UCSD-AML1 (cell line): Measurements from ENCODE around the gene NME4.
"Not testable (repeated sequence)": the region's sequence is repeated elsewhere in the genome, so short reads cannot be mapped to it uniquely, and the experiment has no call there.

Experiments used
- DNase-seq: peaks from one replicate; lab custom pipeline; 2025; ENCODE audit not compliant: unreplicated experiment; lab: John Stamatoyannopoulos, UW

NME4 gene

GRCh38 chr16:397135-397661, at the start of gene NME4:
TSS of gene NME4 (plus strand) at chr16:397199. CDS start at chr16:397223, 24 bp downstream.
- DNase-seq: peak; percentile 63

- DNase-seq: no peak
Observed at GRCh38 chr16:347203-347602, 49.8 kb upstream of the NME4 start.

- not testable (repeated sequence) for DNase-seq
Observed at GRCh38 chr16:348495-348894, 48.5 kb upstream of the NME4 start.

GRCh38 chr16:349211-349610, 47.8 kb upstream of the NME4 start:
- DNase-seq: no peak

- DNase-seq: no peak
Observed at GRCh38 chr16:350203-350602, 46.8 kb upstream of the NME4 start.

GRCh38 chr16:351804-352520, 45.0 kb upstream of the NME4 start:
- DNase-seq: no peak

GRCh38 chr16:352547-353403, 44.2 kb upstream of the NME4 start, which contains the start of gene AXIN1:
TSS of gene AXIN1 (minus strand) at chr16:352723. CDS start at chr16:347025, 5,698 bp downstream.
- DNase-seq: peak; percentile 98

GRCh38 chr16:353404-354290, 43.4 kb upstream of the NME4 start:
- DNase-seq: no peak

GRCh38 chr16:354291-354881, 42.6 kb upstream of the NME4 start:
- DNase-seq: no peak

- DNase-seq: no peak
Observed at GRCh38 chr16:354971-355461, 42.0 kb upstream of the NME4 start.

GRCh38 chr16:356741-357140, 40.3 kb upstream of the NME4 start:
- no peak for DNase-seq

- DNase-seq: no peak
Observed at GRCh38 chr16:359067-359763, 37.8 kb upstream of the NME4 start.

GRCh38 chr16:359871-360697, 36.9 kb upstream of the NME4 start:
- DNase-seq: no peak

GRCh38 chr16:360698-361336, 36.2 kb upstream of the NME4 start:
- no peak for DNase-seq

- no peak for DNase-seq
Observed at GRCh38 chr16:361341-361871, 35.6 kb upstream of the NME4 start.

GRCh38 chr16:361872-362701, 34.9 kb upstream of the NME4 start:
- DNase-seq: peak; percentile 65

- DNase-seq: not testable (repeated sequence)
Observed at GRCh38 chr16:362702-362999, 34.3 kb upstream of the NME4 start.
